Aorta (tissue), 5 donors: ENCODE data around the gene DEFB123. TPM values are rescaled to one million over a fixed set of nuclear protein-coding genes. Genes with fewer than 3 reads are reported as not detected.

Experiments used
- ATAC-seq: fragments of 200-7000 bp; cut with Tn5 transposase; one replicate; pipeline ENCODE4 v1.9.1; 2022; ENCODE audit warnings: moderate library complexity; ENCODE audit not compliant: low FRiP score
- DNase-seq, 2 donors: peaks; one replicate each; pipeline ENCODE4 v3.0.0-alpha.2; 2020
- H3K27ac ChIP-seq, 2 donors: one replicate each; pipeline ENCODE4 v1.5.1; 2013; ENCODE audit warnings: low read length in 2 of 2, mild to moderate bottlenecking in 2 of 2, moderate library complexity in 2 of 2, control low read depth in 1 of 2, inconsistent platforms in 1 of 2, low read depth in 1 of 2
- H3K27me3 ChIP-seq, 2 donors: one replicate each; pipeline ENCODE4 v1.6.1; 2013; ENCODE audit warnings: control low read depth in 1 of 2, low read length in 1 of 2, mild to moderate bottlenecking in 1 of 2, moderate library complexity in 1 of 2; ENCODE audit not compliant: insufficient read depth in 2 of 2, control insufficient read depth in 1 of 2
- H3K36me3 ChIP-seq, 2 donors: one replicate each; pipeline ENCODE4 v1.6.1; 2013; ENCODE audit warnings: control low read depth in 1 of 2, low read length in 1 of 2, mild to moderate bottlenecking in 1 of 2; ENCODE audit not compliant: insufficient read depth in 2 of 2, control insufficient read depth in 1 of 2
- H3K4me1 ChIP-seq, 2 donors: one replicate each; pipeline ENCODE4 v1.6.1; 2013; ENCODE audit warnings: low read length in 2 of 2, control low read depth in 1 of 2, mild to moderate bottlenecking in 1 of 2, moderate library complexity in 1 of 2; ENCODE audit not compliant: insufficient read depth in 2 of 2, control insufficient read depth in 1 of 2
- H3K4me3 ChIP-seq, 2 donors: one replicate each; pipeline ENCODE4 v1.5.1; 2013; ENCODE audit warnings: low read length in 2 of 2, control low read depth in 1 of 2, mild to moderate bottlenecking in 1 of 2
- H3K9me3 ChIP-seq: one replicate; pipeline ENCODE4 v1.6.1; 2013; ENCODE audit warnings: mild to moderate bottlenecking, low read length; ENCODE audit not compliant: control insufficient read depth
- WGBS, 2 donors: extraction: QIAGEN DNeasy Blood & Tissue Kit; methylation state at CpG; one replicate each; pipeline ENCODE4 v1.1.7; 2013; 5-methylcytosine and 5-hydroxymethylcytosine counted together
- intact Hi-C, 2 donors: fragments of 100-400 bp; cut with DNase I; formaldehyde crosslinking; loops; one replicate each; pipeline versions ENCODE4 v1.14.2 to v1.15.0; 2022
- long read RNA-seq, 2 donors: library from polyadenylated mRNA; unstranded; transcript quantifications; one replicate each; pipeline ENCODE4 v2.0.0, GENCODE V29; 2020 to 2021
- polyA plus RNA-seq, 2 donors: library from polyadenylated mRNA; stranded (reverse); fragments of 200-250 nt; gene quantifications; one replicate each; pipeline ENCODE4 v1.2.3, GENCODE V29; 2013
- total RNA-seq, 2 donors: library from RNA; stranded (reverse); fragmentation: NEBNext Ultra II Directional; extraction: Animal tissue kit (Norgen Biotek cat#: 25700); gene quantifications; one replicate each; pipeline ENCODE4 v1.2.1, GENCODE V29; 2021
- donor health status: healthy with polysubstance abuse.
- donor health status: Bipolar disorder and iron deficiency.
- donor health status: DM: no; HTN: no; CAD: no.
- donor health status: DM: no; HTN: no; CAD: no.
- donor health status: DM: yes; HTN: yes; CAD: no.

DEFB123 gene, protein sequence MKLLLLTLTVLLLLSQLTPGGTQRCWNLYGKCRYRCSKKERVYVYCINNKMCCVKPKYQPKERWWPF
- total RNA-seq (not detected), polyA plus RNA-seq (not detected)
- long read RNA-seq, donor 1: 0 reads
- long read RNA-seq, donor 2: 0 reads

DNA sequence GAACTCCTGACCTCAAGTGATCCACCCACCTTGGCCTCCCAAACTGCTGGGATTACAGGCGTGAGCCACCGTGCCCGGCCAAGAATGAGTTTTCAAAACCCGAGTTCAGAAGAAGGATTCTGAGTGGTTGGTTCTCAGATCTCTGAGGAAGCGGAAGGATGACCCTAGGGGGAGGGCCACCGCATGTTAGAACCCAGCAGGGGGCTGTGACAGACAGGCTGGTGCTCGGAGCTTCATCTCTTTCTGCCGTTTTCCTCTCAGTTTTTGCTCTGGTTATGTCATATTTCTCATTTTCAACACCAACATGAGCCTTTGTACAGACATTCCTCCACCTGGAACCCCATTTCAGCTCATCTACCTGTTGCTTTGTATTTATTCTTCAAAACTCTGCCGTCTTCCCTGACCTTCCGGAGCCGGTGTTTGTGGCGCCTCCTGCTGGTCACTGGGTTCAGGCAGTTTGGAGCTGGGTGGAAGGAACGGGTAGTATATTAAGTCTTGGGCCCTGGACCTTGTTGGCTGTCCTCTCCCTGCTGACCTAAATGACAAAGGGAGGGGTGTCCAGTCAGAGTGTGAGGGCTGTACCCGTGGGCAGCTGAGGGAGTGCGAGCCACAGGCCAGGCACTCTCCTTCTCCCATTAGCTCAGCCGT is at the start of gene DEFB123:
TSS of gene DEFB123 (plus strand) at position 621 of the 648 bp plus-strand sequence. CDS start 67 bp downstream, outside the sequence.
- DNase-seq: no peak
- Histone ChIP-seq H3K36me3 (no peaks in the 10 kb centered on the region), H3K27ac (no peak within 1 kb of the TSS), H3K27me3 (no peaks in the 10 kb centered on the region), H3K4me1 (no peaks in the 10 kb centered on the region), H3K4me3 (no peak within 1 kb of the TSS), H3K9me3 (no peaks in the 10 kb centered on the region)
- intact Hi-C loops: no loop called here
- ATAC-seq: no peak
- 76 to 77% methylated on average over 16 of the region's 16 CpGs for WGBS, 2 donors

DNA sequence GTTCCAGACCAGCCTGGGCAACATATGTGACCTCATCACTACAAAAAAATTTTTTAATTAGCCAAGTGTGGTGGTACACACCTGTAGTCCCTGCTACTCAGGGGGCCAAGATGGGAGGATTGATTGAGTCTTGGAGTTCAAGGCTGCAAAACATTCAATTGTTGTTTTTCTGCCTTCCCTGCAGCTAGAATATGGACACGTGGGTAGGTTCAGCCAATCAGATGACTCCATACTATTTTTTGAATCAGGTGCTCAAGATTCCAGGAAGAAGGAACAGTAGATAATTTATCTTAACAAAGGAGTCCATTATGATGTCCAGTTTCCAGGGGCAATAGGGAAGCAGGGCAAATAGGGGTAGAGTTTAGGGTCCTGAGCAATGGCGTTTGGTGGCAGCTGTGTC is 47.6 kb upstream of the DEFB123 start:
- no peaks in the 10 kb centered on the region for H3K36me3 ChIP-seq
- WGBS, 2 donors: 60% methylated on average over 2 of the region's 2 CpGs
- H3K9me3 ChIP-seq: no peaks in the 10 kb centered on the region
- H3K27ac ChIP-seq: no peak overlapping the region
- DNase-seq: no peak
- ATAC-seq: no peak
- intact Hi-C loops: no loop called here
- no peak overlapping the region for H3K4me3 ChIP-seq
- H3K27me3 ChIP-seq: no peaks in the 10 kb centered on the region
- no peaks in the 10 kb centered on the region for H3K4me1 ChIP-seq

DNA sequence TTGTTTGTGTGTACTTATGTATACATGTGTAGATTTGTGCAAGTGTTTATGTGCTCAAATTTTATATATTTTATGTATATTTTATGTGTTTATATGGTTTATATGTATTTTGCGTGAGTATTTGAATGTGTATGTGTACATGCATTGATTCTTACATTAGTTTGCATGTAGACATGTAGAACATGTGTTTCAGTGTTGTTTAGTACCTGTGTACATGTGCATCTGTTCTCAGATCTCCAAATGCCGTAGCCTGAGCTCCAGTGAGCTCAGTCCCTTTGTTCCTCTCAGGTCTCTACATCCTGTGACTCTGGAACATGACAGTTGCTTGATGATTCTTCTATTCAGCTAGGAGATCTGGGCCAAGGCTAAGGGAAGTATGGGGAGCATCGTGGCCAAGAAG is 45.5 kb upstream of the DEFB123 start:
- intact Hi-C loops: no loop called here
- 47 to 48% methylated on average over 3 of the region's 3 CpGs for whole genome bisulfite sequencing, 2 donors
- Histone ChIP-seq H3K4me3 (no peak overlapping the region), H3K4me1 (no peaks in the 10 kb centered on the region), H3K36me3 (no peaks in the 10 kb centered on the region), H3K27me3 (no peaks in the 10 kb centered on the region), H3K9me3 (no peaks in the 10 kb centered on the region), H3K27ac (no peak overlapping the region)
- DNase-seq (no peak), ATAC-seq (no peak)

DNA sequence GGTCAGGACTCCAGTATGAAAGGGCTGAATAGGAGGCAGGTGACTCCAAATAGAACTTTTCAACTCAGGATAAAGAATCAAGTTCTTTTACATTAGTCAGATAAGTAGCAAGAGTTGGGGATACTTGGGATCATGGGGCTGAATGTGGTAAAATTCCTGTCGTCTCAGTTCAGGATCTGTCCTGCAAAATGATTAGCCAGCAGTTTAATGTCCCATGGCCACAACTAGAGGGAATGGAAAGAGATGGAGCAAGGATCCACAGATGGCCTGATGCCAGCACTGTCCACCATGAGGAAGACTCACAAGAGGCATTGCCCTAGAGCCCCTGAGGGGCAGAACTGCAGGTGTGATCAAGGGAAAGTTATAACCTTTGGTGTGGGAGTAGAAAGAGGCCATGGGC is 36.5 kb upstream of the DEFB123 start:
- Histone ChIP-seq H3K9me3 (no peaks in the 10 kb centered on the region), H3K27ac (no peak overlapping the region), H3K36me3 (no peaks in the 10 kb centered on the region), H3K27me3 (no peaks in the 10 kb centered on the region), H3K4me1 (no peaks in the 10 kb centered on the region), H3K4me3 (no peak overlapping the region)
- WGBS, 2 donors: 35 to 45% methylated on average over 1 of the region's 1 CpG
- DNase-seq: no peak
- ATAC-seq: no peak
- intact Hi-C loops: no loop called here

DNA sequence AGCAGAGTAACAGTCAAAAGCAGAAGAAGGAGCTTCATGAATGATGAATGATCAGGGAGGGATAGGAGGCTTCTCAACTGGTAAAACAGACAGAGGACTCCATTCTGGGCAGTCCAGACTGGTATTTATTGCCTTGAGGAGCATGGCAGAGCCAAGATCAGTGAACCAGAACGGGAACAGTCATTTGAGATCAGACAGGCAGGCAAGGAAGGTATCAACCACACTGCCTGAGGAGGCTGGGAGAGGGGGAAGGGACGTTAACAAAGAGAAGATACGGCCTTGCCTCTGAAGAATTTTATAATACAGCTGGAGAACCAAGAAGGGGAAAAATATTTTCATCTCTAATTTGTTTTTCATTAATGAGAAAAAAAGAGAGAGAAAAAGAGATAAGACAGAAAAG is 34.3 kb upstream of the DEFB123 start, which contains the start of gene DEFB121:
TSS of gene DEFB121 (minus strand) at position 101 of the 400 bp plus-strand sequence. CDS start at position 38, 63 bp downstream.
- intact Hi-C loops: no loop called here
- H3K4me1 ChIP-seq: no peaks in the 10 kb centered on the region
- H3K9me3 ChIP-seq: no peaks in the 10 kb centered on the region
- H3K4me3 ChIP-seq: no peak within 1 kb of the TSS
- H3K36me3 ChIP-seq: no peaks in the 10 kb centered on the region
- DNase-seq (no peak), ATAC-seq (no peak)
- H3K27ac ChIP-seq: no peak within 1 kb of the TSS
- no peaks in the 10 kb centered on the region for H3K27me3 ChIP-seq
- WGBS, 2 donors: 30 to 47% methylated on average over 3 of the region's 3 CpGs

DNA sequence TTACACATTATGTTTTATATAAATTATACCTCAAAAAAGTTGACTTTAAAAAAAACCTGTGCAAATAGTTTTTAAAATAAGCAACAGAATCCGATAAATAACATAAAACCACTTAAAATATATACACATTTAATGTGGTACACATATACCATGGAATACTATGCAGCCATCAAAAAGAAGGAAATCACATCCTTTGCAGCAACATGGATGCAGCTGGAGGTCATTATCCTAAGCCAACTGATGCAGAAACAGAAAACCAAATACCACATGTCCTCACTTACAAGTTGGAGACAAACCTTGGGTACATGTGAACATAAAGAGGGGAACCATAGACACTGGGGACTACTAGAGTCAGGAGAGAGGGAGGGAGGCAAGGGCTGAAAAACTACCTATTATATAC is 30.4 kb upstream of the DEFB123 start:
- no peak overlapping the region for H3K4me3 ChIP-seq
- DNase-seq (no peak), ATAC-seq (no peak)
- no peaks in the 10 kb centered on the region for H3K36me3 ChIP-seq
- no peak overlapping the region for H3K27ac ChIP-seq
- no peaks in the 10 kb centered on the region for H3K4me1 ChIP-seq
- intact Hi-C loops: no loop called here
- H3K27me3 ChIP-seq: no peaks in the 10 kb centered on the region
- WGBS, 2 donors: 43 to 47% methylated on average over 1 of the region's 1 CpG
- no peaks in the 10 kb centered on the region for H3K9me3 ChIP-seq

DNA sequence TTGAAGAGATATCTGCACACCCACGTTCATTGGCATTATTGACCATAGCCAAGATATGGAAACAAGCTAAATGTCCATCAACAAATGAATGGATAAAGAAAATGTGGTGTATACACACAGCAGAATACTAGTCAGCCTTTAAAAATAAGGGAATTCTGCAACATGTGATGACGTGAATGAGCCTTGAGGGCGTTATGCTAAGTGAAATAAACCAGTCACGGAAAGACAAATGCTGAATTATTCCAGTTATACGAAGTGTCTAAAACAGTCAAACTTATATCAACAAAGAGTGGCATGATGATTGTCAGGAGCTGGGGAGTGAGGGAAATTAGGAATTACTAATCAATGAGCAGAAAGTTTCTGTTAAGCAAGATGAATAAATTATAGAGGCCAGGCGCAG is 26.1 kb upstream of the DEFB123 start:
- Histone ChIP-seq H3K4me1 (no peaks in the 10 kb centered on the region), H3K36me3 (no peaks in the 10 kb centered on the region), H3K27ac (no peak overlapping the region), H3K9me3 (no peaks in the 10 kb centered on the region), H3K27me3 (no peaks in the 10 kb centered on the region), H3K4me3 (no peak overlapping the region)
- no peak for DNase-seq
- intact Hi-C loops: no loop called here
- whole genome bisulfite sequencing, 2 donors: 71% methylated on average over 6 of the region's 6 CpGs
- no peak for ATAC-seq

DNA sequence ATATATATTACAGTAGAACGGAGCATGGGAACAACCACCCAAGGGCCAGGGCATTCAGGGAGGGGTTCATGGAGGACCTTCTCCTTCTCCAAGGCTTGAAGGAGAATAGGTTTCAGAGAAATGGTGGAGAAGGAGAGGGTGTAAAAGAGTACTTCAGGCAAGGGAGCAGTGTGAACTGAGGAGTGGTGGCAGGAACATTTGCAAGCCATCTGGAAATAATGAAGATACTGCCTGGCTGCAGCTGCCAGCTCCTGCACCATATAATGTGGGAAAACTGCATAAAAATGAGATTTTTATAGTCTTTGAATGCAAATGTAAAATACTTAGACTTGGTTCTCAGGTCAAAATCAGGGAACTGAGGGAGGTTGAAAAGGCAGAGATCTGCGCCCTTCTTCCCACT is 24.8 kb upstream of the DEFB123 start:
- H3K9me3 ChIP-seq: no peaks in the 10 kb centered on the region
- H3K36me3 ChIP-seq: no peaks in the 10 kb centered on the region
- no peaks in the 10 kb centered on the region for H3K27me3 ChIP-seq
- no peak overlapping the region for H3K27ac ChIP-seq
- intact Hi-C loops: no loop called here
- no peak for DNase-seq
- 86 to 92% methylated on average over 2 of the region's 2 CpGs for WGBS, 2 donors
- ATAC-seq: no peak
- H3K4me3 ChIP-seq: no peak overlapping the region
- no peaks in the 10 kb centered on the region for H3K4me1 ChIP-seq

DNA sequence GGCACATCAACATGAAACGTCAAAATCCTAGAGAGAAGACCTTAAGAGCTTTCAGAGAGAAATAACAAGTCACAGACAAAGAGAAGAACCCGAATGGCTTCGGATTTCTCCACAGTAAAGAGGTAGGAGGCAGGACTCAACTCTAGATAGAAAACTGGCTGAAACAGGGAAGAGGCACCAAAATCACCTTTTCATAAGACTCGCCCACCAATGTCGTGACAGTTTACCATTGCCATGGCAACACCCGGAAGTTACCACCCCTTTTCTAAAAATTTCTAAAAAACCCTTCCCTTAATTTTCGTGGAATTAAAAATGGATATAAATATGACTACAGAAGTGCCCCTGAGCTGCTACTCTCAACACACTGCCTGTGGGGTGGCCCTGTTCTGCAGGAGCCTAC is 22.1 kb upstream of the DEFB123 start:
- peaks cover 0 to 2% of the 10 kb centered on the region in 2 donors for H3K27me3 ChIP-seq
- no peaks in the 10 kb centered on the region for H3K9me3 ChIP-seq
- ATAC-seq (no peak), DNase-seq (no peak)
- no peak overlapping the region for H3K4me3 ChIP-seq
- no peaks in the 10 kb centered on the region for H3K36me3 ChIP-seq
- no peak overlapping the region for H3K27ac ChIP-seq
- no peaks in the 10 kb centered on the region for H3K4me1 ChIP-seq
- intact Hi-C loops: no loop called here
- WGBS, 2 donors: 80 to 82% methylated on average over 7 of the region's 7 CpGs
